NCI-H1092 treated with DMSO at 0.1 percent for 48 hours (cell line): ENCODE results near the gene MGST3.
"Not testable (repeated sequence)": the region's sequence is repeated elsewhere in the genome, so short reads cannot be mapped to it uniquely, and the experiment has no call there.

Experiments used
- DNase-seq: peaks from one replicate; lab custom pipeline; 2025; lab: John Stamatoyannopoulos, UW

MGST3 gene

DNA sequence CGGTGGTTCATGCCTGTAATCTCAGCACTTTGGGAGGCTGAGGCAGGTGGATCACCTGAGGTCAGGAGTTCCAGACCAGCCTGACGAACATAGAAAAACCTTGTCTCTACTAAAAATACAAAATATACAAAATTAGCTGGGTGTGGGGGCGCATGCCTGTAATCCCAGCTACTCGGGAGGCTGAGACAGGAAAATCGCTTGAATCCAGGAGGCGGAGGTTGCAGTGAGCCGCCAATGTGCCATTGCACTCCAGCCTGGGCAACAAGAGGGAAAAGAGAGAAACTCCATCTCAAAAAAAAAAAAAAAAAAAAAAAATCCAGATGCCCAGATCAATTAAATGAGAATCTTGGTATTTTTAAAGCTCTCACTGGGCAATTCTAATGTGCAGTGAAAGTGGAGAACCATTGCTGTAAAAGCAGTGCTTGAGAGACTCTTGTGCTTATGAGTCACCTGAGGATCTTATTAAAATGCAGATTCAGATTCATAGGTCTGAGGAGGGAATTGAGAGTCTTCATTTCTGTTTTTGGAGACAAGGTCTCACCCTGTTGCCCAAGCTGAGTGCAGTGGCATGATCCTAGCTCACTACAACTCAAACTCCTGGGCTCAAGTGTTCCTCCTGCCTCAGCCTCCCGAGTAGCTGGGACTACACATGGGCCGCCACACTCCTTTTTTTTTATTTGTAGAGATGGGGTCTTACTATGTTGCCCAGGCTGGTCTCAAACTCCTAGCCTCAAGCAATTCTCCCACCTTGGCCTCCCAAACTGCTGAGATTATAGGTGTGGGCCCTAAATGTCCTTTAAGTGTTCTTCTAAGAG is 27.9 kb downstream of the MGST3 start:
- DNase-seq = not testable (repeated sequence)

DNA sequence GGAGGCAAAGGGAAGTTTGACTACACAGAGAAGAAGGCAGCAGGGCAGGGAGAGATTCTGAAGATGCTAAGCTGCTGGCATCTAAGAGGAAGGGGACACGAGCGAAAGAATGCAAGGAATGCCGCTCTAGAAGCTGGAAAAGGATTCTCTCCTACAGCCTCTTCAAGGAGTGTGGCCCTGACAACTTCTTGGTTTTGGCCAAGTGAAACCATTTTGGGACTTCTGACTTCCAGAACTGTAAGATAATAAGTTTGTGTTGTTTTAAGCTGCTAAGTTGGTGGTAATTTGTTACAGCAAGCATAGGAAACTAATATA is 28.5 kb downstream of the MGST3 start:
- DNase-seq = no peak

DNA sequence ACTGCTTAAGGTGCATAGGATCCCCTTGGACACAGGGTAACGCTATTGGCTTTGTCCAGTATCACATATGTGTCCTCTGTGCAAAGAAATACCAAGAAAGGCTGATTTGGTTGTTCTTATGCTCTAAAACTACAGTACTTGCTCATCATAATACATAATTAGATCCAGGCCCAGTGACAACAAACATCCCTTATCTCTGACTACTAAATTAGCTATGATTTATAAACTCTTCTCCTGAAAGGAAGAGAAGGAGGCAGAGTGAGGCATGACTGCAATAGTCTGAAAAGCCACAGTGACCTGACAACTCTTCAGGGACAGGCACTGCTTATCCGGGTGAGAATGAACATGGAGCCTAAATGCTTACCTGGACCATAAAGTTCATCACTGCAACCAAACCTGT is 30.7 kb downstream of the MGST3 start:
- no peak for DNase-seq

DNA sequence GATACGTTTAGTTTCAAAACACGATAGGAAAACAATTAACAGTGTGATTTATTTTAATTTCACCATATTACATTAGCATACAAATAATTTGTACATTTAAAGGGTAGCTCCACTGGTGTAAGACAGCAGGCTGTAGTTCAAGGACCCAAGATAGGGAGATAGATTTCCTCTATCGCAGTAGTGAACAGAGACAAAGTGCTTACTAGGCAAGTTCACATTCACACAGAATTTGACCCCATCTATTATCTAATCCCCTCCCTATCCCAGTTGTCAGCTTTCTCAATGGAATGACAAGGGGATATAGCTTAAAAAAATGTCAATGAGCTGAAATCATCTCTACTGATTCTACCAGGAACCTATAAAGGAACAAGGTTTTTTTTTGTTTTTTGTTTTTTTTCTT is 31.2 kb downstream of the MGST3 start:
- no peak for DNase-seq

DNA sequence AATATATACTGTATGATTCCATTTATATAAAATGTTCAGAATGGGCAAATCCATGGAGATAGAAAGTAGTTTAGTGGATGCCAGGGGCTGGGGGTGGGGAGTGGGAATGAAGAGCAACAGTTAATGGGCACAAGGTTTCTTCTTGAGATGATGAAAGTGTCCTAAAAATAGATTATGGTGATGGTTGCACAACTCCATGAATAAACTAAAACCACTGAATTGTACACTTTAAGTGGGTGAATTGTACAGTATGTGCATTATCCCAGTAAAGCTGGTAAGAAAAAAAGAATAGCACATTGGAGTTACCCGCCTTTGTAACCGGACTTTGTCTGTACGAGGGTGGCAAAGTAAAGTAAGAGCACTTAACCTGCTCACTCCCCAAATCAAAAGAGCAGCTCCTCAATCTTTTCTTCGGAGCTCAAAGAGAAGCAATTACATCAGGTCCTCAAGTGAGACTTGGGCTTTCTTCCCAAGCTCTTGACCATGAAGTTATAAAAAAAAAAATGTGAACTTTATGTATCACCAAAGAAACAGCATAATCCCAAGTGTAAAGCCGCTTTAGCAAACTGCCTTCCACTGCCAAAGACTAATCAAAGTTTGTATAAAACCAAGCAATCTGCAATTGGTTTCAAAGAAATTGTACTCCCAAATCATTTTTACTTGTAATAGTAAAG is 35.3 kb downstream of the MGST3 start:
- no peak for DNase-seq

DNA sequence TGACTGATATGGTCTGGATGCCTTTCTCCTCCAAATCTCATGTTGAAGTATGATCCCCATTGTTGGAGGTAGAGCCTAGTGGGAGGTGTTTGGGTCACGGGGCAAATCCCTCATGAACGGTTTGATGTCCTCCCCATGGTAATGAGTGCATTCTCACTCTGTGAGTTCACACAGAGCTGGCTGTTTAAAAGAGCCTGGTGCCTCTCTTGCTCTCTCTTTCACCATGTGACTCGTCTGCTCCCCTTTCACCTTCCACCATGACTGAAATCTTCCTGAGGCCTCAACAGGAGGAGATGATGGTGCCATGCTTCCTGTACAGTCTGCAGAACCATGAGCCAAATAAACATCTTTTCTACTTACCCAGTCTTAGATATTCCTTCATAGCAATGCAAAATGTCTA is 37.1 kb downstream of the MGST3 start:
- no peak for DNase-seq

DNA sequence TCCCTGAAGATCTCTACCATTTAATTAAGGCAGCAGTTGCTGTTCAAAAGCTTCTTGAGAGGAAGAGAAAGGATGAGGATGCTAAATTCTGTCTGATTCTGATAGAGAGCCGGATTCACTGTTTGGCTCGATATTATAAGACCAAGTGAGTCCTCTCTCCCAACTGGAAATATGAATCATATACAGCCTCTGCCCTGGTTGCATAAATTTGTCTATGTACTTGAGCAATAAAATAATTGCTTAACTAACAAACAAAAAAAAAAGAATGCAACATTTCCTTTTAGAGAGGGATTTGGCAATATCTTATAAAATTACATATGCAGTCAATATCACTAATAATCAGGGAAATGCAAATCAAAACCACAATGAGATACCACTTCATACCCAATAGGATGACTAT is 40.5 kb downstream of the MGST3 start:
- DNase-seq = no peak

DNA sequence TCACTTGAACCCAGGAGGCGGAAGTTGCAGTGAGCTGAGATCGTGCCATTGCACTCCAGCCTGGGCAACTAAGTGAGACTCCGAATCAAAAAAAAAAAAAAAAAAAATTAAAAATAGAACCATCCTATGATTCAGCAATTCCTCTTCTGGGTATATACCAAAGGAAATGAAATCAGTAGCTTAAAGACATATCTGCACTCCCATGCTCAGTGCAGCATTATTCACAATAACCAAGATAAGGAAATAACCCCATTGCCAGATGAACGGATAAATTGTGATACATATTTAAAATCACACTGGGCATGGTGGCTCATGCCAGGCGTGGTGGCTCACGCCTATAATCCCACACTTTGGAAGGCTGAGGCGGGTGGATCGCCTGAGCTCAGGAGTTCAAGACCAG is 43.6 kb downstream of the MGST3 start:
- DNase-seq = no peak

DNA sequence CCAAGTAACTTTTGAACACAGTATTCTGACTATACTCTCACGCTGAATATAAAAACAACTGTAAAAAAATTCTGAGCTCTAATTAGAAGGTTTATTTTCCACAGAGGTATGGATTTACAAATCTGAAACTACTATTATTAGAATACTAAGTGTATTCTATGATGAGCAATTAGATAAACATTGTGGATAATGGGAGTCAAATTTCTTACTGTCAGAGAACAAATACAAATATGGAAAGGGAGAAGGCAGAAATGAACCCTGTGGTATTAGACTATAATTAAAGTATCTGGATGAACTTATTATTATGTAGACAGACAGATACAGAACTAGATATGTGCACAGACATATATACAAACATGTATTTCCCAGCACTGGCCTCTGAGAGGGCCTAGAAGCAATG is 44.8 kb downstream of the MGST3 start:
- no peak for DNase-seq

DNA sequence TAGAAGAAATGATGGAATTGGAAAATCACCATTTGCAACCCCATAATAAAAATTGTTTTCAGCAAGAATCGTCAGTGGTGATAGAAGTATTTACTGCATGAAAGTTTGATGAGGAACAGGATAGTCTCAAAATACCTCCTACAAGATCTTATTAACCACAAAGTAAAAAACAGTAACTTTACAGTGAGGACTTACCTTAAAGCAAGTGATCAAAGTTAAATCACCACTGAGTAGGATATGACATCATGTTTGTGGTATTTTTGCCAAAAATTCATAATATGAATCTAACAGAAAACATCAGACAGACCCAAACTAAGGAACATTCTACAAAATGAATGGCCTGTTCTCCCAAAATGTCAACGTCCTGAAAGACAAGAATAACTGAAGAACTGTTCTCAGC is 47.5 kb downstream of the MGST3 start:
- no peak for DNase-seq

DNA sequence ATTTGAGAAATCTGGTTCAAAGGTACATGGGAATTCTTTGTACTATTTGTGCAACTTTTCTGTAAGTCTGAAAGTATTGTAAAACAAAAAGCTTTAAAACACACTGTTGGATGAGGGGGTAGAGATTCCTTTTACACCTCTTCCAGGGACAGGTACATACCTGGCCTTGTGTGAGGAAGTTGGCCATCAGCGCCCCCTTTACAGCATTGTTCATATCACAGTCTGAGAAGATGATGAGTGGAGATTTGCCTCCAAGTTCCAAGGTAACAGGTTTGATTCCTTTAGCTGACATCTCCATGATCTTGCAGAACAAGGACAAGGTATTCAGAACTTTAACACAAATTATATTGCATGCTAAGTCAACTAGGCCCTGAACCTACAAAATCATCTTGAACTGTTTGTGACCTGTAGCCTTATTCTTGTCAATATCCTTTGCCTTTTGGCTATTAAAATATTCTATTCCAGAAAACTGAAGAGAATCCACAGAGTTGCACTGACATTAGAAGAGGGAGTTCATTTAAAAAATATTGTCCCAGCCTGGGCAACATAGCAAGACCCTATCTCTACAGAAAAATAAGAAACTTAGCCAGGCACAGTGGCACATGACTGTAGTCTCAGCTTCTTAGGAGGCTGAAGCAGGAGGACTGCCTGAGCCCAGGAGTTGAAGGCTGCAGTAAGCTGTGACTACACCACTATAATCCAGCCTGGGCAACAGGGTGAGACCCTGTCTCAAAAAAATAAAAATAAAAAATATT is 48.4 kb downstream of the MGST3 start:
- DNase-seq = no peak

DNA sequence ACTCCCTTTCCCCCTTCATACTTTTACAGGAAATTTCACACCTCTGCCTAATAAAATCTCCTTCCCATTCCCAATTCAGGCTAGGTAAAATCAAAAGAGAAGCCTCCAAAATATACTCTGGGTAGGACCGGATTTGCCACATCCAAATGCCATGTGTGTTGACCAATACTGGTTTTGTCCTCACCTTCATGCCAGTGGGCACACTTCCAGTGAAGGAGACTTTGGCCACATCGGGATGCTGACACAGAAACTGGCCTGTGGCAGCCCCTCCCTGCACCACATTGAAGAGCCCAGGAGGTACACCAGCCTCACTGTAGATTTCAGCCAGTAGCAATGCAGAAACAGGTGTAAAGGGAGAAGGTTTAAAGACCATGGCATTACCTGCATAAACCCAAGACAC is 49.3 kb downstream of the MGST3 start:
- DNase-seq = no peak

DNA sequence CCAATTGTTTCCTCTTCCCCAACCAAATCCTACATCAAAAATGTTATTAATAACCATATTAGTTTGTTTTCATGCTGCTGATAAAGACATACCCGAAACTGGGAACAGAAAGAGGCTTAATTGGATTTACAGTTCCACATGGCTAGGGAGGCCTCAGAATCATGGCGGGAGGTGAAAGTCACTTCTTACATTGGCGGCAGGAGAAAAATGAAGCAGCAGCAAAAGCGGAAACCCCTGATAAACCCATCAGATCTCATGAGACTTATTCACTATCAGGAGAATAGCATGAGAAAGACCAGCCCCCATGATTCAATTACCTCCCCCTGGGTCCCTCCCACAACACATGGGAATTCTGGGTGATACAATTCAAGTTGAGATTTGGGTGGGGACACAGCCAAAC is 49.7 kb downstream of the MGST3 start:
- not testable (repeated sequence) for DNase-seq

DNA sequence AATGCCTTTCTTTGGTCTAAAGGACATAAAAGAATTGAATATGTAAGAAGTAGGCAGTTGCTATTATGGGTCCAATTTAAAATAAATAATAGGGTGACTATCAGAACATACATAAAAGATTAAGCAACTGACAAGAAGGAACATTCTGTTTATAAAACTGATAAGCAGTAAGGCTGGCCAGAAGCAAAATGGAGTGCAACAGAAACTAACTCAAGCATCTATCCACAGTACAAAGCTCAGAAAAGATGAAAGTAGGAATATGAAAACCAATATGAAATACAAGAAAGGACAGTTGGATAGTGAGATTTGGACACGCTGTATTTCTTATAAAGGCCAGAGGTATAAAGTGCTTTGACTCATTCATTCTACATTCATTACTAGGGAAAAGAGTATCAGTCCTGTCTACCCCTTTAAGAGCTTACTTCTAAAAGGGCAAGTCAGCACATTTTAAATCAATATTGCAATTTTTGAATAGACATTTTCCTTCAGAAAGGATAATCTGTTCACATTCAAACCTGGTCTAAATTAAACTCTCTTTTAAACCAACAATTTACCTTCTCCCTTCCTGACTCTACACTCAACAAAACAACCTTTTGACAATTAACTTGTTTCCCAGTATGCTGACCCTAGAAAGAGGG is 52.9 kb downstream of the MGST3 start:
- no peak for DNase-seq

DNA sequence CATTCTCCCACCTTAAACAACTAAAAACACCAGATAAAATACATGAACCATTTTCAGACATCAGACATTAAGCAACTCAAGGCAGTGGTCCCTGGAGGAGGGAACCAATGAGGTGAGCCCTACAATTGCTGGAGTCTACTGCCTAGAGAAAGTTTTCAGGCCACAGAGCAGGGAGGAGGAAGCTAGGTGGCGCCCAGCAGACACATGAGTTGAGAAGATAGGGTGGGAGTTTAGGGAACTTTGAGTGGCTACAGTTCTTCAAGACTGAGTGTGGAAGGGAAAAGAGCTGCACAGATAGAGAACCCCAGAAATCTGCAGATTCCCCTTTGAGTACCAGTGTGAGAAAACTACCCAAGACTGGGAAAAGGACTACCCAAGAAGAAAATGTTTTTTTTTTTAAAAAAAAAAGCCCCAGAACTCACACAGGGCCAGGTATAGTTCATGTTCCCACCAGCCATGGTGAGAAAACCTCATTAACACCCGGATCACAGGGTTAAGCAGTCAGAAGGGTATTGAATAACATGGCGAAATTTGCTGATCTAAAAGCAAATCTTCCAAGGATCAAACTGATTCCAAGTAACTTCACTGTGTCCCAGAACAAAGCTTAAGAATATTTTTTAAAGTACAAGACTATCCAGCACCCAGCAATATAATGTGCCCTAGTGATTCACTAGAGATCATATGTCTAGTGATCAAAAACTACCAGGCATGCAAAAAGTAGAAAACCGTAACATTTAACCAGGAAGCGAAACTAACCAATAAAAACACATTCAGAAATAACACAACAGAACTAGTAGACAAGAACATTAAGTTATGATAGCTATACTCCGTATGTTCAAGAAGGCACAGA is 55.3 kb downstream of the MGST3 start:
- no peak for DNase-seq

DNA sequence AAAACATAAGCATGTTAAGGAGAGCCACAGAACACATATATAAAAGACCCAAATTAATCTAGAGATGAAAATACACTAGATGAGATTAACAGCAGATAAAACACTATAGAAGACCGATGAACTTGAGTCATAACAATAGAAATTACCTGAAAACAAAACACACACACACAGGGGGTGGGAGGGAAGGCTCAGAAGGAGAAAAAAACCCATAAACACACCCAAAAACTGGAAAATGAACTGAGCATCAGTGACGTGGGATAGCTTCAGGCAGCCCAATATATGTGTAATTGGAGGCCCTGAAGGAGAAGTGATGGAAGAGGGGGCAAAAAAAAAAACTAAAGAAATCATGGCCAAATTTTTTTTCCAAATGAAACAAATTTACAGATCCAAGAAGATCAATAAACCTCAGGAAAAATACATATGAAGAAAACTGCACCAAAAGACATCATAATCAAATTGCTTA is 56.0 kb downstream of the MGST3 start:
- DNase-seq = no peak

DNA sequence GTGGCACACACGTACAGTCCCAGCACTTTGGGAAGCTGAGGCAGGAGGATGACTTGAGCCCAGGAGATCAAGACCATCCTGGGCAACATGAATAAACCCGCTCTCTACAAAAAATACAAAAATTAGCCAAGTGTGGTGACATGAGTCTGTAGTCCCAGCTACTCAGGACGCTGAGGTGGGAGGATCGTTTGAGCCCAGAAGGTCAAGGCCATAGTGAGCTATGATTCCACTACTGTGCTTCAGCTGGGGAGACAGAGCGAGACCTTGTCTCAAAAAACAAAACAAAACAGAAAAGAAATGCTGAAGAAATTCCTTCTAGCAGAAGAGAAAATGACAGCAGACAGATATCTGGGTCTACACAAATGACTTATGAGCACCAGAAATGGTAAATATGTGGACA is 57.0 kb downstream of the MGST3 start:
- no peak for DNase-seq

DNA sequence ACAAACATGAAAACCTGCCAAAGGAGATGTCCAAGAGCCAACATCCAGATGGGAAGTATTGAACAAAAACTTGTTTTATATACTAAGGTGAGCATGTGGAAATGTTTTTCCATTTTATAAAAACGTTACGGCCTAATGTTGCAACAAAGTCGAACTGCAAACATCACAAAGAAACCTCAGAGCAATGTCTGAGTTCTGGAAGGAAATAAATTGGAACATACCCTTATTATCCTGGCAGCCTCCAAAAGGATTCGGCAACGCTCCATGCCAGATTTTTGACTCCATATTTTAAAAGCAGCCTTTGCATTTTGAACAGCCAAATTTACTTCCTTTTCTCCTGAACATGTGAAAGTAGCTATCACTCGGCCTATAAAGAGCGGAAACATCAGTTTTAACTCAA is 64.0 kb downstream of the MGST3 start:
- no peak for DNase-seq

DNA sequence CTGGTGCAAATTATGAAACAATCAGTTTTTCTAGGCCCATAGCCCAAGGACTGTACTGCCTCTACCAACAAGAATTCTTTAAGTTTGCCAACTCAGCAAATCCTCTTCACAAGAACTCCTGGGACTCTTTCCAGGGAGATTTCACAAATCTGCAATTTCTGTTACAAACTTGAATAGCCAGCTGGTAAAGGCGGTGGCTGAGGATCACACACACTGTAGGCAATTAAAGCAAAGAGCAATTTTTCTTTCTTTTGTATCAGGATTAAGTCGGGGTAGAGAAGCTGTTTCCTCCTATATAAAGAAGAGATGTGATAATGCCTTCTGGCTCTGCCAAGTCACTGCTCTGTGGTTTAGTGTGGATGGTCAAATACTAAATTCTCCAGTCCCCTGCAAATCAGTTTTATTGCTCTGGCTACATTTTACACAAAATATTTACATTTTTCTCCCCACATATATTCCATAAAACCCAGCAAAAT is 65.6 kb downstream of the MGST3 start:
- DNase-seq = no peak

DNA sequence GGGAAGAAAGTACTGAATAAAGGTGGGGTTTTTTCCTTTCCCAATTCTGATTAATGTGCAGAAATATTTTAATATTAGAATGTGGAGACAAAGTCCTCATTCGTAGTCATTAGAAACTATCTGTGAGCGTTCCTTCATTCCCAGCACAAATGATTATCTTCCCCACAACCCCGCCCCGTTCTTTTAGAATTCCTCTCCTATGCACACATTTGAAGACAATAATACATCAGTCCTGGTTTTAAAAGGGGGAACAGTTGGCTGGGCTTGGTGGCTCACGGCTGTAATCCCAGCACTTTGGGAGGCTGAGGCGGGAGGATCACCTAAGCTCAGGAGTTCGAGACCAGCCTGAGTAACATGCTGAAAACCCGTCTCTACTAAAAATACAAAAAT is 66.5 kb downstream of the MGST3 start:
- no peak for DNase-seq
